GM19372 (cell line): Measurements from ENCODE around the gene IL17D.
"Not testable (repeated sequence)": the region's sequence is repeated elsewhere in the genome, so short reads cannot be mapped to it uniquely, and the experiment has no call there.

Source experiments
- ATAC-seq: cut with Tn5 transposase; IDR thresholded peaks from one replicate; pipeline ENCODE4 v1.9.1; 2021; ENCODE audit warnings: mild to moderate bottlenecking, low read depth, moderate library complexity; ENCODE audit not compliant: unreplicated experiment

The IL17D gene

GRCh38 chr13:20716951-20717350 is 13.5 kb downstream of the IL17D start:
- ATAC-seq = no peak

GRCh38 chr13:20717581-20718542 is 14.4 kb downstream of the IL17D start:
- ATAC-seq = no peak

GRCh38 chr13:20718958-20719566 is 15.6 kb downstream of the IL17D start:
- no peak for ATAC-seq

GRCh38 chr13:20719783-20720182 is 16.3 kb downstream of the IL17D start:
- no peak for ATAC-seq

GRCh38 chr13:20720499-20720898 is 17.0 kb downstream of the IL17D start:
- ATAC-seq = no peak

GRCh38 chr13:20721058-20721453 is 17.6 kb downstream of the IL17D start:
- ATAC-seq = no peak

- ATAC-seq = no peak
These were observed 18.2 kb downstream of the IL17D start for GRCh38 chr13:20721454-20722357.

GRCh38 chr13:20727856-20728255 is 24.4 kb downstream of the IL17D start:
- no peak for ATAC-seq

- ATAC-seq = no peak
These were observed 25.2 kb downstream of the IL17D start for GRCh38 chr13:20728579-20729311.

GRCh38 chr13:20729633-20730585 is 26.4 kb downstream of the IL17D start:
- no peak for ATAC-seq

- no peak for ATAC-seq
These were observed 35.1 kb downstream of the IL17D start for GRCh38 chr13:20738616-20739015.

- no peak for ATAC-seq
These were observed 36.5 kb downstream of the IL17D start for GRCh38 chr13:20740021-20740420.

GRCh38 chr13:20743830-20744404 is 40.4 kb downstream of the IL17D start:
- ATAC-seq = not testable (repeated sequence)

GRCh38 chr13:20749377-20749776 is 45.9 kb downstream of the IL17D start:
- no peak for ATAC-seq

GRCh38 chr13:20754009-20754408 is 50.5 kb downstream of the IL17D start:
- ATAC-seq = no peak

GRCh38 chr13:20760872-20761271 is 57.4 kb downstream of the IL17D start:
- ATAC-seq = no peak

GRCh38 chr13:20767309-20767943 is 63.9 kb downstream of the IL17D start:
- ATAC-seq = no peak

- no peak for ATAC-seq
These were observed 65.6 kb downstream of the IL17D start for GRCh38 chr13:20769091-20769490.
